ENCODE results near the gene FGD5. TPM values are rescaled to one million over a fixed set of nuclear protein-coding genes. Genes with fewer than 3 reads are reported as not detected.

The FGD5 gene
- total and polyA plus RNA-seq, 9 of the 15 experiments (the other 6 are each of a cell fraction or from before 2014, with no cell fraction given), result 0.18 TPM; not detected in 8

GRCh38 chr3:14897266-14897665, 78.5 kb downstream of the FGD5 start (continued):
- no peak for TF ChIP-seq BCLAF1 (IDR thresholded peaks at IDR 0.05; ENCODE audit: borderline replicate concordance in 1 of 2, control insufficient read depth in 1 of 2, low read depth in 2 of 2, low read length in 1 of 2)
- TF ChIP-seq ZFP30 (CRISPR knock-in tag; IDR thresholded peaks at IDR 0.05; ENCODE audit: borderline replicate concordance), result no peak
- TF ChIP-seq GATA2 (CRISPR knock-in tag; IDR thresholded peaks at IDR 0.05), result no peak
- TF ChIP-seq CHAMP1 (IDR thresholded peaks at IDR 0.05), result no peak
- no peak for TF ChIP-seq ZNF24 (IDR thresholded peaks at IDR 0.05)
- TF ChIP-seq MECOM (CRISPR knock-in tag; IDR thresholded peaks at IDR 0.05), result no peak
- TF ChIP-seq BHLHE40 (IDR thresholded peaks at IDR 0.05; ENCODE audit: low read length), result no peak
- no peak for TF ChIP-seq ZC3H8 (IDR thresholded peaks at IDR 0.05)

Measured in K562 (cell line).